Measurements from ENCODE around the gene ANKAR.

GRCh38 chr2:189659734-189660133 lies 14.7 kb upstream of the ANKAR start:
- no peak for TF ChIP-seq CTCF (conservative IDR thresholded peaks at IDR 0.05; ENCODE audit: low read length)
- no peak for TF ChIP-seq EZH2phosphoT487 (IDR thresholded peaks at IDR 0.05; ENCODE audit: borderline replicate concordance)
